HG03565 (cell line): ENCODE measurements around the gene ZNF536.
"Not testable (repeated sequence)": the region's sequence is repeated elsewhere in the genome, so short reads cannot be mapped to it uniquely, and the experiment has no call there.

ENCODE experiments used
- ATAC-seq: cut with Tn5 transposase; IDR thresholded peaks from one replicate; pipeline ENCODE4 v1.9.1; 2021; ENCODE audit warnings: mild to moderate bottlenecking, moderate library complexity; ENCODE audit not compliant: unreplicated experiment

ZNF536 gene

GRCh38 chr19:30340771-30341561 lies 31.2 kb upstream of the ZNF536 start:
- no peak for ATAC-seq

- no peak for ATAC-seq
Measured at GRCh38 chr19:30341611-30342201, 30.5 kb upstream of the ZNF536 start.

- no peak for ATAC-seq
Measured at GRCh38 chr19:30342901-30343300, 29.3 kb upstream of the ZNF536 start.

GRCh38 chr19:30344446-30345425 lies 27.4 kb upstream of the ZNF536 start:
- no peak for ATAC-seq

- ATAC-seq: no peak
Measured at GRCh38 chr19:30345686-30346085, 26.5 kb upstream of the ZNF536 start.

GRCh38 chr19:30346468-30346867 lies 25.7 kb upstream of the ZNF536 start:
- not testable (repeated sequence) for ATAC-seq

- ATAC-seq: no peak
Measured at GRCh38 chr19:30349131-30349730, 23.0 kb upstream of the ZNF536 start.

GRCh38 chr19:30350692-30351663 lies 21.2 kb upstream of the ZNF536 start:
- no peak for ATAC-seq

- ATAC-seq: no peak
Measured at GRCh38 chr19:30351774-30352173, 20.4 kb upstream of the ZNF536 start.

GRCh38 chr19:30353394-30353945 lies 18.7 kb upstream of the ZNF536 start:
- ATAC-seq: no peak

GRCh38 chr19:30355586-30355985 lies 16.6 kb upstream of the ZNF536 start:
- ATAC-seq: no peak

GRCh38 chr19:30356951-30357579 lies 15.1 kb upstream of the ZNF536 start:
- ATAC-seq: no peak

- no peak for ATAC-seq
Measured at GRCh38 chr19:30357580-30357954, 14.6 kb upstream of the ZNF536 start.

GRCh38 chr19:30358319-30358718 lies 13.9 kb upstream of the ZNF536 start:
- ATAC-seq: no peak

GRCh38 chr19:30358821-30359580 lies 13.2 kb upstream of the ZNF536 start:
- ATAC-seq: no peak

- no peak for ATAC-seq
Measured at GRCh38 chr19:30359936-30360335, 12.2 kb upstream of the ZNF536 start.

- no peak for ATAC-seq
Measured at GRCh38 chr19:30360376-30361106, 11.6 kb upstream of the ZNF536 start.

GRCh38 chr19:30361107-30361447 lies 11.1 kb upstream of the ZNF536 start:
- ATAC-seq: no peak
